ENCODE data around the gene WWOX. TPM values are rescaled to one million over a fixed set of nuclear protein-coding genes. Genes with fewer than 3 reads are reported as not detected.

The WWOX gene
- polyA plus RNA-seq, 2 of the 4 experiments (the other 2 are of a cell fraction) = 16.0 to 17.2 TPM

GRCh38 chr16:78727536-78727935, 628.1 kb downstream of the WWOX start:
- no peak overlapping the region for H3K4me3 ChIP-seq
- H3K4me1 ChIP-seq = no peaks in the 10 kb centered on the region
- ATAC-seq (0 out of 6 replicates have a peak, but pooled peaks of 1 of the 2 experiments have one; percentile 43), DNase-seq (ENCODE audit: low read depth in 1 of 2, low spot score in 1 of 2) (no peak), FAIRE-seq (no peak)
- no peak overlapping the region for H3K4me2 ChIP-seq
- POLR2A ChIA-PET = no interaction called here
- TF ChIP-seq PHF8 (IDR thresholded peaks at IDR 0.05; ENCODE audit: borderline replicate concordance, low read depth) = no peak
- no peak for TF ChIP-seq CBX8 (IDR thresholded peaks at IDR 0.05)
- no peak for TF ChIP-seq HES2 (IDR thresholded peaks at IDR 0.05)
- TF ChIP-seq FOSB (CRISPR knock-in tag; IDR thresholded peaks at IDR 0.05) = no peak
- no peak for TF ChIP-seq ESRRA (IDR thresholded peaks at IDR 0.05; ENCODE audit: borderline replicate concordance, low read length)
- no peak for TF ChIP-seq HOXB13 (CRISPR knock-in tag; IDR thresholded peaks at IDR 0.05; ENCODE audit: low read depth)
- no peak for TF ChIP-seq ATOH8 (CRISPR knock-in tag; IDR thresholded peaks at IDR 0.05; ENCODE audit: low read depth)
- no peak for TF ChIP-seq HOXA7 (CRISPR knock-in tag; IDR thresholded peaks at IDR 0.05)
- no peak for TF ChIP-seq E2F6 (IDR thresholded peaks at IDR 0.05; ENCODE audit: borderline replicate concordance, low read depth)
- TF ChIP-seq CHD4 (IDR thresholded peaks at IDR 0.05; ENCODE audit: borderline replicate concordance) = no peak
- no peak for TF ChIP-seq CHD2 (IDR thresholded peaks at IDR 0.05; ENCODE audit: low read length, partially characterized antibody)
- TF ChIP-seq MYC (IDR thresholded peaks at IDR 0.05; ENCODE audit: borderline replicate concordance, low read length) = no peak
- TF ChIP-seq HEYL (CRISPR knock-in tag; IDR thresholded peaks at IDR 0.05) = no peak
- no peak for TF ChIP-seq TP53 (CRISPR knock-in tag; IDR thresholded peaks at IDR 0.05)
- no peak for TF ChIP-seq HOXB5 (CRISPR knock-in tag; IDR thresholded peaks at IDR 0.05)
- TF ChIP-seq RAD21 (conservative IDR thresholded peaks at IDR 0.05 in 1 of 2, IDR thresholded peaks at IDR 0.05 in 1 of 2) = no peak
- TF ChIP-seq KDM1A (IDR thresholded peaks at IDR 0.05; ENCODE audit: low read depth) = no peak
- TF ChIP-seq, protein P1, sequence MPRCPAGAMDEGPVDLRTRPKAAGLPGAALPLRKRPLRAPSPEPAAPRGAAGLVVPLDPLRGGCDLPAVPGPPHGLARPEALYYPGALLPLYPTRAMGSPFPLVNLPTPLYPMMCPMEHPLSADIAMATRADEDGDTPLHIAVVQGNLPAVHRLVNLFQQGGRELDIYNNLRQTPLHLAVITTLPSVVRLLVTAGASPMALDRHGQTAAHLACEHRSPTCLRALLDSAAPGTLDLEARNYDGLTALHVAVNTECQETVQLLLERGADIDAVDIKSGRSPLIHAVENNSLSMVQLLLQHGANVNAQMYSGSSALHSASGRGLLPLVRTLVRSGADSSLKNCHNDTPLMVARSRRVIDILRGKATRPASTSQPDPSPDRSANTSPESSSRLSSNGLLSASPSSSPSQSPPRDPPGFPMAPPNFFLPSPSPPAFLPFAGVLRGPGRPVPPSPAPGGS (IDR thresholded peaks at IDR 0.05) = no peak
- TF ChIP-seq ZNF302 (CRISPR knock-in tag; IDR thresholded peaks at IDR 0.05) = no peak
- no peak for TF ChIP-seq NR3C1 (IDR thresholded peaks at IDR 0.05)
- CTCF ChIA-PET = no interaction called here
- no peaks in the 10 kb centered on the region for H3K9me3 ChIP-seq
- no peak overlapping the region for H3K27ac ChIP-seq
- WGBS (ENCODE audit: missing lambda C conversion rate) = 15% methylated on average over 2 of the region's 2 CpGs

- FAIRE-seq = no peak
- Histone ChIP-seq H3K4me2 (no peak overlapping the region), H3K4me3 (no peak overlapping the region), H3K4me1 (no peaks in the 10 kb centered on the region), H3K9me3 (no peaks in the 10 kb centered on the region), H3K27ac (no peak overlapping the region)
- DNase-seq (ENCODE audit: low read depth in 1 of 2, low spot score in 1 of 2) = no peak
- 7% methylated on average over 2 of the region's 2 CpGs for WGBS (ENCODE audit: missing lambda C conversion rate)
- ChIA-PET CTCF (interaction anchor here (0.6 kb wide), 1 partner anchor 159 kb away, joined by 3 read pairs; no protein-coding TSS in a partner anchor), POLR2A (no interaction called here)
- no peak for ATAC-seq
- no peak for TF ChIP-seq ZSCAN20 (CRISPR knock-in tag; IDR thresholded peaks at IDR 0.05)
- no peak for TF ChIP-seq ESRRA (IDR thresholded peaks at IDR 0.05; ENCODE audit: borderline replicate concordance, low read length)
- TF ChIP-seq CEBPB (IDR thresholded peaks at IDR 0.05) = no peak
- TF ChIP-seq HDAC2 (IDR thresholded peaks at IDR 0.05) = no peak
- TF ChIP-seq NPAS2 (CRISPR knock-in tag; IDR thresholded peaks at IDR 0.05; ENCODE audit: borderline replicate concordance) = no peak
- no peak for TF ChIP-seq KDM5A (IDR thresholded peaks at IDR 0.05)
Observed at GRCh38 chr16:78729687-78730086, 630.2 kb downstream of the WWOX start.
